Activated naive CD4-positive, alpha-beta T cell treated with anti-CD3 and anti-CD28 coated beads, Interleukin-2, amount 50 U/mL, for 72 hours (primary cell): ENCODE data around the gene SUPT20HL2. TPM values are rescaled to one million over a fixed set of nuclear protein-coding genes. Genes with fewer than 3 reads are reported as not detected.
"Not testable (repeated sequence)": the region's sequence is repeated elsewhere in the genome, so short reads cannot be mapped to it uniquely, and the experiment has no call there.

Experiments used
- ATAC-seq, 2 donors: fragments of 150-1000 bp; cut with Tn5 transposase; 2 replicates each; pipeline ENCODE4 v1.10.0; 2021; ENCODE audit warnings: mild to moderate bottlenecking in 2 of 2, moderate library complexity in 2 of 2
- DNase-seq, 2 donors: peaks; one replicate each; pipeline ENCODE4 v3.0.0; 2021 to 2022; ENCODE audit warnings: low spot score in 2 of 2
- H3K27ac Mint-ChIP-seq, 2 donors: one replicate each; pipeline ENCODE4 v1.8.0; 2022; ENCODE audit warnings: mild to moderate bottlenecking in 2 of 2, mixed read lengths in 2 of 2
- H3K36me3 Mint-ChIP-seq, 2 donors: one replicate each; pipeline ENCODE4 v1.8.0; 2022; ENCODE audit warnings: mixed read lengths in 2 of 2
- H3K9me3 Mint-ChIP-seq, 2 donors: one replicate each; pipeline ENCODE4 v1.8.0; 2022; ENCODE audit warnings: mixed read lengths in 2 of 2
- total RNA-seq, 2 donors: library from RNA; stranded (reverse); gene quantifications; one replicate each; pipeline ENCODE4 v1.2.3, GENCODE V29; 2022

Gene SUPT20HL2
- total RNA-seq: not detected

DNA sequence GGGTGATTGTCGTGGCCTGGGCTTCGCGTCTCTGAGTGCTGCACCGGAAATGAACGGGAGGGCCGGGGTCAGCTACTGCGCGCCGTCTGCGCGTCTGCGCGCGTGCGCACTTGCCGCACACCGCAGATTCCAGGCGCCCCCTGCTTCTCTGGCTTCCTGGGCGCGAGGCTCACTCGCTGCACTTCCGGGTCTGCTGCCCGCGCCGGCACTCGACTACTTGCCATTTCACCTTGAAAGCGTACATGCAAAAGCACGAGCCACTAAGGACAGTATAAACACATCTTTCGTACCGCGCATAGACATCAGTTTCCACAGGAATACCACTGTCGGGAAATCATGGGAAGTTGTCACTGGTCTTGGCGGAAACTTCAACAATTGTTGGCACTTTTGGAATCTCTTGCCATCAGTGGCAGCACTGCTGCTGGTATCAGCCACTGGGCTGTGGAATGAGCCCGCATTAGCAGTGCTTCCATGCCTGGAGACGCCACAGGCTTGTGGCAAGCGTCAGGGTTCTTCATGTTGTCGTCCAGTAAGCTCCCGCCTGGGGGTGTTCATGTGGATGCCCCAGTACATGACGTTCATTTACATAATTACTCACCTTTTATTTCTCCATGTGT lies at the start of gene SUPT20HL2:
SUPT20HL2 (minus strand) TSS at position 51 of the 617 bp plus-strand sequence. CDS start 754 bp downstream, outside the sequence.
- H3K9me3 Mint-ChIP-seq: no peaks in the 10 kb centered on the region
- H3K36me3 Mint-ChIP-seq: no peaks in the 10 kb centered on the region
- H3K27ac Mint-ChIP-seq: no peak within 1 kb of the TSS
- no peak for ATAC-seq
- no peak for DNase-seq

DNA sequence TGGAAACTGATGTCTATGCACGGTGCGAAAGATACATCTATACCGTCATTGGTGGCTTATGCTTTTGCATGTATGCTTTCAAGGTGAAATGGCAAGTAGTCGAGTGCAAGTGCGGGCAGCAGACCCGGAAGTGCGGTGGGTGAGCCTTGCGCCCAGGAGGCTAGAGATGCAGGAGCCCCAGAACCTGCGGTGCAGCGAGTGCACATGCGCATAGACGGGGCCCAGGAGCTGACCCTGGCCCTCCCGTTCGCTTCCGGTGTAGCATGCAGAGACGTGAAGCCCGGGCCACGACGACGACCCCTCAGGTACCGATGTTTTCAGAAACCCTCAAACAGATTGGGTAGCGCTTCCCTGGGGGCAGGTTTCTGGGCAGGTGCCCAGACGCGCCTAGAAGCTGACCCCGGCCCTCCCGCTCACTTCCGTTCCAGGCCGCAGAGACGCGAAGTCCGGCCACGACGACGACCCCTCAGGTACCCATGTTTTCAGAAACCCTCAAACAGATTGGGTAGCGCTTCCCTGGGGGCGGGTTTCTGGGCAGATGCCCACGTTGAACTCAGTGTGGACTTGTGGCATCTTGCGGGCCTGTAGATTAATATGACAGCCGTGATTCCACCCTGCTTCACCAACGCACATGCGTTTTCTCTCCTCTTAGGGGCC lies 48.3 kb upstream of the SUPT20HL2 start:
- not testable (repeated sequence) for H3K27ac Mint-ChIP-seq, H3K9me3 Mint-ChIP-seq, ATAC-seq, H3K36me3 Mint-ChIP-seq, DNase-seq

GRCh38 chrX:24360272-24360671 lies 46.4 kb upstream of the SUPT20HL2 start, which contains the start of gene SUPT20HL1:
Gene SUPT20HL1, plus strand, starts transcription at chrX:24360639. Its CDS starts 2,122 bp downstream, at chrX:24362761.
- ATAC-seq (no peak), DNase-seq (no peak)
- Mint-ChIP-seq H3K9me3 (no peaks in the 10 kb centered on the region), H3K36me3 (no peaks in the 10 kb centered on the region), H3K27ac (no peak within 1 kb of the TSS)

DNA sequence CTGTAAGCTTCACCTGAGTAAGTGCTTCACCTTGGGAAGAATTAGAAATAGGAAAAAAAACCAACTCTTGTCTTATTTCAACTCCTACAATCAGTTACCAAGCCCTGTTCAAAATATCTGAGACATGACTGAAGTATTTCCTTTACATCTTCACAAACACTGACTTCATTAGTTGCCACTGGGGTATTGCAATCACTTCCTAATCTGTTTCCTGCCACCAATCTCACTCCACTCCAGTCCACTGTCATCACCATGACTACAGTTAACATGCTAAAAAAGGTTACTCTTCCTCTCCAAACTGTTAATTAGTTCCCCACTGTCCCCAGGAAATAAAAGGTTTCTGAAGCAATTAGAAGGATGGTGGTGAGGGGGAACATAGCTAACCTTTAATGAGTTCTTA lies 43.2 kb upstream of the SUPT20HL2 start:
- H3K27ac Mint-ChIP-seq: no peak overlapping the region
- ATAC-seq: no peak

DNA sequence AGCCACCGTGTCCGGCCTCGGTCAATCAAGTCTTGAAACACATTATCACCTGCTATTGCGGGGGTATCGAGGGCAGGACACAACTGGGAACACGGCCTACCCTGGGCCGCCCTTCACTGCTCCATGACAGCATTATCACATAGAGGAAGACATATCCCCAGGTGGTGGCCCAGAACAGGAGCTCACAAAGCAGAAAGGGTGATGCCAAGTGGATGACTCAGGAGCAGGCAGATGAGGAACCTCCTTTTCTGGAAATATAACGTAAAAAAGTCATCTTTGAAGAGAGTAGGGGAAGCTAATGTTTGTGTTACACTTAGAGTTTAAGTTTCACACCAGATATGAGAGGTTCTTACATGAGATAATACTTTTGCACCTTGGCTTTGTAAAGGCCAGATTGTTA lies 41.2 kb upstream of the SUPT20HL2 start:
- ATAC-seq (peak in 1 of 2 donors; percentile 53), DNase-seq (no peak)
- H3K36me3 Mint-ChIP-seq: no peaks in the 10 kb centered on the region
- H3K9me3 Mint-ChIP-seq: no peaks in the 10 kb centered on the region
- no peak overlapping the region for H3K27ac Mint-ChIP-seq

More for the DNA sequence above, 43.2 kb upstream of the SUPT20HL2 start:
- Mint-ChIP-seq H3K36me3 (no peaks in the 10 kb centered on the region), H3K9me3 (no peaks in the 10 kb centered on the region)
- no peak for DNase-seq

DNA sequence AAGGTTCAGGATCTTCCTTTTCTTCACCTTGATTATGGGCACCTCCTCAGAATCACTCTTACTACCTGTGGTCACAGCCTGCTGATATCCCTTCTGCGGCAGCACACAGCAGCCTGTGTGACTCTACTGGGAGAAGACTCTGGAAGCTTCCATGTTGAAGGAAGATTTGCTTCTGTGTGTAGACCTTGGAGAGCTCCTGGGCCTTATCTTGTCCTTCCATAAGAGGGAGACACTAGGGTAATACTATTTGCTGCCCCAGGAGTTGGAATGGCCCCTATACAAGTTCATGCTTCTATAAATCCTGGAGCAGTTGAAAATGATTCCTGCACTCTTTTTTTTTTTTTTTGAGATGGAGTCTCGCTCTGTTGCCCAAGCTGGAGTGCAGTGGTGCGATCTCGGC lies 36.3 kb upstream of the SUPT20HL2 start:
- no peak for ATAC-seq

GRCh38 chrX:24347881-24348280 lies 34.0 kb upstream of the SUPT20HL2 start:
- no peak overlapping the region for H3K27ac Mint-ChIP-seq
- no peaks in the 10 kb centered on the region for H3K9me3 Mint-ChIP-seq
- H3K36me3 Mint-ChIP-seq: peaks cover 0 to 6% of the 10 kb centered on the region in 2 donors

More for the DNA sequence above, 36.3 kb upstream of the SUPT20HL2 start:
- H3K36me3 Mint-ChIP-seq: no peaks in the 10 kb centered on the region
- DNase-seq: no peak
- no peak overlapping the region for H3K27ac Mint-ChIP-seq
- no peaks in the 10 kb centered on the region for H3K9me3 Mint-ChIP-seq

GRCh38 chrX:24343719-24344118 lies 29.9 kb upstream of the SUPT20HL2 start:
- no peak for DNase-seq
- peak; percentile 34 to 67 for ATAC-seq
- Mint-ChIP-seq H3K27ac (peak overlapping the region in 1 of 2 donors; percentile 60), H3K36me3 (peaks cover 0 to 6% of the 10 kb centered on the region in 2 donors), H3K9me3 (no peaks in the 10 kb centered on the region)

More at GRCh38 chrX:24347881-24348280, 34.0 kb upstream of the SUPT20HL2 start:
- no peak for ATAC-seq
- DNase-seq: no peak

DNA sequence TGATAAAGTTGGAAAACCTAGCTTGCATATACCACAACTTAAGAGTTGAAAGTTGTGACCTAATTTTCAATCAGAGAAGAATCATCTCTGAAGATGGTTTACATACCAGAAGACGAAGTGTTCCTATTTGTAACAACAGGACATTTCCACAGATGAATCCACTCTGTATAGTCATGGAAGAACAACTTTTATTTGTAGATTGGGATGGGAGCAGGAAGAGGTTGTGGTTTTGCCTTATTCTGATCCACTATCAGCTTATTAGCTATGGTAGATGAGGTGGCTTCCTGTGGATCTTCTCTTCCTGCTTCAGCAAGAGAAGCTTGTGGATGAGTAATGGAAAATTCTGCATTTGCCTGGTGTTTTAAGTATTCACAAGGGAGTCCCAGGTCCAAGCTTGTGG lies 27.9 kb upstream of the SUPT20HL2 start:
- ATAC-seq: peak; percentile 50 to 55

GRCh38 chrX:24340501-24340900 lies 26.6 kb upstream of the SUPT20HL2 start:
- DNase-seq (no peak), ATAC-seq (peak in 1 of 2 donors; percentile 59)
- Mint-ChIP-seq H3K27ac (no peak overlapping the region), H3K9me3 (no peaks in the 10 kb centered on the region), H3K36me3 (peaks cover 0 to 6% of the 10 kb centered on the region in 2 donors)

More for the DNA sequence above, 27.9 kb upstream of the SUPT20HL2 start:
- Mint-ChIP-seq H3K9me3 (no peaks in the 10 kb centered on the region), H3K36me3 (peaks cover 0 to 6% of the 10 kb centered on the region in 2 donors), H3K27ac (no peak overlapping the region)
- no peak for DNase-seq

GRCh38 chrX:24339911-24340310 lies 26.0 kb upstream of the SUPT20HL2 start:
- Mint-ChIP-seq H3K36me3 (peaks cover 0 to 6% of the 10 kb centered on the region in 2 donors), H3K9me3 (no peaks in the 10 kb centered on the region), H3K27ac (no peak overlapping the region)
- no peak for DNase-seq
- peak; percentile 33 to 47 for ATAC-seq

GRCh38 chrX:24335871-24336270 lies 22.0 kb upstream of the SUPT20HL2 start:
- ATAC-seq (no peak), DNase-seq (no peak)
- peaks cover 5 to 11% of the 10 kb centered on the region in 2 donors for H3K36me3 Mint-ChIP-seq
- no peaks in the 10 kb centered on the region for H3K9me3 Mint-ChIP-seq
- H3K27ac Mint-ChIP-seq: no peak overlapping the region

DNA sequence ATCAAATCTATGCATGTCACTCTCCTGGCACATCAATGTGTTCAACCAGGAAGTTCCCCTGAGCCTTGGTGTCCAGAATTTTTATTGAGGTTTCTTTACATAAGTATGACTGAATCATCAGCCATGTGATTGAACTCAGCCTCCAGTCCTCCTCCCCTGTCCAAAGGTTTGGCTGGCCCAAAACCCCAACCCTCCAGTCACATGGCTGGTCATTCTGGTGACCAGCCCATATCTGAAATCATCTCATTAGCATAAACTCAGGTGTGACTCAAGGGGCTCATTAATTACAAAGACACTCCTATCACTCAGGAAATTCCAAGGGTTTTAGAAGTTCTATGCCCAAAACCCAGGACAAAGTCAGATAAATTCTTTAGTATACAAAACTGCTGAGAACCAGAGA lies 20.6 kb upstream of the SUPT20HL2 start:
- no peak overlapping the region for H3K27ac Mint-ChIP-seq
- no peak for DNase-seq
- peaks cover 5 to 11% of the 10 kb centered on the region in 2 donors for H3K36me3 Mint-ChIP-seq
- H3K9me3 Mint-ChIP-seq: no peaks in the 10 kb centered on the region
- no peak for ATAC-seq

GRCh38 chrX:24333371-24333770 lies 19.5 kb upstream of the SUPT20HL2 start:
- Mint-ChIP-seq H3K27ac (no peak overlapping the region), H3K9me3 (no peaks in the 10 kb centered on the region), H3K36me3 (peaks cover 5 to 11% of the 10 kb centered on the region in 2 donors)
- DNase-seq (no peak), ATAC-seq (no peak)

DNA sequence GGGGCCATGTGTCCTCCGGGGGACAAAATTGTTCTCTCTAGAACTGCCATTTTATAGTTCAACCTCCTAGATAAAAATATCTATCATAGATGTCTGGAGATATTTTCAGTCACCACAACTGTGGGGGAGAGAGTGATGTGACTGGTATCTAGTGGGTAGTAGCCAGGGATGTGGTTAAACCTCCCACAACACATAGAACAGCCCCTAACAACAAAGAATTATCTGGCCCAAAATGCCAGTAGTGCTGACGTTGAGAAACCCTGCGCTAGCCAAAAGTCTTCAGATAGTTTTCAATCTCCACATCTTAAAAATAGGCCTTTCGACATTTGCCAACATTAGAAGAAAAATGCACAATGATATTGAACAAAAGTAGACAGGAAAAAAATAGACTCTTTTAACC lies 19.0 kb upstream of the SUPT20HL2 start:
- DNase-seq (no peak), ATAC-seq (peak in 1 of 2 donors; percentile 47)
- Mint-ChIP-seq H3K27ac (no peak overlapping the region), H3K36me3 (peaks cover 5 to 11% of the 10 kb centered on the region in 2 donors), H3K9me3 (no peaks in the 10 kb centered on the region)

DNA sequence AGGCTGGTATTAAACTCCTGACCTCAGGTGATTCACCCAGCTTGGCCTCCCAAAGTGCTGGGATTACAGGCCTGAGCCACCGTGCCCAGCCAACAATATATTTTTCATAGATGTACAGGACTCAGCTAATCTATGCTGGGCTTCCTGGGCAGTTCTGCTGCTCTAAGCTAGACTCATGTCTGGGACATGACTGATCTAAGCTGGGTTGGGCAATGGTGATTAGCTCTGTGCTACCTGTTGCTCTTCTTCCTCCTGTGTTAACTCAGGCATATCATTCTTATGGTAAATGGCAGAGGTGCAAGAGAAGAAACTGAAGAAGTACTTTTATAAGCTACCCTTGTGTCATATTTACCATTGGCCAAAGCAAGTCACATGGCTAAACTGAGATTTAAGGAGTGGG lies 11.4 kb upstream of the SUPT20HL2 start:
- Mint-ChIP-seq H3K9me3 (peaks cover 0 to 5% of the 10 kb centered on the region in 2 donors), H3K27ac (no peak overlapping the region), H3K36me3 (no peaks in the 10 kb centered on the region)
- ATAC-seq: no peak
- no peak for DNase-seq

- H3K36me3 Mint-ChIP-seq: no peaks in the 10 kb centered on the region
- ATAC-seq (no peak), DNase-seq (no peak)
- peaks cover 0 to 5% of the 10 kb centered on the region in 2 donors for H3K9me3 Mint-ChIP-seq
- no peak overlapping the region for H3K27ac Mint-ChIP-seq
These were observed 8.0 kb upstream of the SUPT20HL2 start for GRCh38 chrX:24321741-24322395.
